Vagina (tissue), 2 donors: Measurements from ENCODE around the gene GLS2.

Experiments used
- POLR2A ChIP-seq, 2 donors: fragments of 450-650 bp; IDR thresholded peaks; one replicate each; pipeline ENCODE4 v1.6.1; 2017; ENCODE audit warnings: antibody characterized with exemption in 2 of 2, mild to moderate bottlenecking in 2 of 2, moderate library complexity in 2 of 2
- TF ChIP-seq, protein P1 (sequence below), 3 experiments: fragments of 450-650 bp in 2 of 3; fragments of 200-600 bp in 1 of 3; sonication (generic) in 1 of 3; IDR thresholded peaks; one replicate each; pipeline ENCODE4 v1.5.1; 2017 to 2019; ENCODE audit warnings: antibody characterized with exemption in 3 of 3, mild to moderate bottlenecking in 2 of 3, moderate library complexity in 2 of 3

- TF ChIP-seq POLR2A (IDR thresholded peaks at IDR 0.05), result no peak
- TF ChIP-seq, protein P1, sequence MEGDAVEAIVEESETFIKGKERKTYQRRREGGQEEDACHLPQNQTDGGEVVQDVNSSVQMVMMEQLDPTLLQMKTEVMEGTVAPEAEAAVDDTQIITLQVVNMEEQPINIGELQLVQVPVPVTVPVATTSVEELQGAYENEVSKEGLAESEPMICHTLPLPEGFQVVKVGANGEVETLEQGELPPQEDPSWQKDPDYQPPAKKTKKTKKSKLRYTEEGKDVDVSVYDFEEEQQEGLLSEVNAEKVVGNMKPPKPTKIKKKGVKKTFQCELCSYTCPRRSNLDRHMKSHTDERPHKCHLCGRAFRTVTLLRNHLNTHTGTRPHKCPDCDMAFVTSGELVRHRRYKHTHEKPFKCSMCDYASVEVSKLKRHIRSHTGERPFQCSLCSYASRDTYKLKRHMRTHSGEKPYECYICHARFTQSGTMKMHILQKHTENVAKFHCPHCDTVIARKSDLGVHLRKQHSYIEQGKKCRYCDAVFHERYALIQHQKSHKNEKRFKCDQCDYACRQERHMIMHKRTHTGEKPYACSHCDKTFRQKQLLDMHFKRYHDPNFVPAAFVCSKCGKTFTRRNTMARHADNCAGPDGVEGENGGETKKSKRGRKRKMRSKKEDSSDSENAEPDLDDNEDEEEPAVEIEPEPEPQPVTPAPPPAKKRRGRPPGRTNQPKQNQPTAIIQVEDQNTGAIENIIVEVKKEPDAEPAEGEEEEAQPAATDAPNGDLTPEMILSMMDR (IDR thresholded peaks at IDR 0.05), result no peak
These were observed 49.6 kb upstream of the GLS2 start for GRCh38 chr12:56537546-56537945.
